Gastrocnemius medialis (tissue), 4 donors: ENCODE data around the gene DCBLD1. TPM values are rescaled to one million over a fixed set of nuclear protein-coding genes. Genes with fewer than 3 reads are reported as not detected.
"Not testable (repeated sequence)": the region's sequence is repeated elsewhere in the genome, so short reads cannot be mapped to it uniquely, and the experiment has no call there.

ENCODE experiments used
- ATAC-seq, 2 donors: fragments of 150-250 bp; one replicate each; pipeline ENCODE4 v1.9.1; 2016
- DNase-seq, 2 donors: peaks; one replicate each; pipeline ENCODE4 v3.0.0-alpha.2; 2019
- H3K27ac ChIP-seq, 4 donors: fragments of 200-600 bp; sonication (generic); 1 replicate in 1 of 4; 2 replicates in 3 of 4; pipeline ENCODE4 v1.5.1; 2016 to 2018; ENCODE audit warnings: mild to moderate bottlenecking in 2 of 4, moderate library complexity in 1 of 4
- H3K27me3 ChIP-seq, 3 donors: fragments of 200-600 bp; sonication (generic) in 2 of 3; 1 replicate in 1 of 3; 2 replicates in 2 of 3; pipeline versions ENCODE4 v1.5.1 to v1.6.0; 2016 to 2019; ENCODE audit warnings: mild to moderate bottlenecking in 1 of 3, moderate library complexity in 1 of 3
- H3K36me3 ChIP-seq, 2 donors: fragments of 200-600 bp; sonication (generic) in 1 of 2; one replicate each; pipeline ENCODE4 v1.5.1; 2017 to 2018
- H3K4me1 ChIP-seq, 2 donors: fragments of 200-600 bp; sonication (generic) in 1 of 2; one replicate each; pipeline ENCODE4 v1.5.1; 2016 to 2017; ENCODE audit warnings: mild to moderate bottlenecking in 2 of 2
- H3K4me3 ChIP-seq, 4 donors: fragments of 200-600 bp; sonication (generic) in 3 of 4; 1 replicate in 1 of 4; 2 replicates in 3 of 4; pipeline ENCODE4 v1.5.1; 2016 to 2019; ENCODE audit warnings: mild to moderate bottlenecking in 2 of 4
- H3K9me3 ChIP-seq, 3 donors: fragments of 200-600 bp; sonication (generic) in 2 of 3; 1 replicate in 1 of 3; 2 replicates in 2 of 3; pipeline ENCODE4 v1.5.1; 2016 to 2019
- CTCF ChIP-seq, 5 experiments: fragments of 450-650 bp in 3 of 5; fragments of 200-600 bp in 2 of 5; sonication (generic) in 2 of 5; IDR thresholded peaks in 4 of 5; conservative IDR thresholded peaks in 1 of 5; 1 replicate in 4 of 5; 2 replicates in 1 of 5; pipeline ENCODE4 v1.5.1; 2016 to 2019; ENCODE audit warnings: antibody characterized with exemption in 5 of 5, mild to moderate bottlenecking in 3 of 5, moderate library complexity in 3 of 5
- POLR2A ChIP-seq, 2 donors: fragments of 450-650 bp; IDR thresholded peaks; one replicate each; pipeline ENCODE4 v1.6.1; 2017; ENCODE audit warnings: antibody characterized with exemption in 2 of 2, mild to moderate bottlenecking in 2 of 2, moderate library complexity in 2 of 2
- in situ Hi-C, 4 donors: fragments of 200-750 bp; cut with MboI; loops; one replicate each; pipeline versions ENCODE4 v1.15.0 to v1.8.0; 2017; ENCODE audit warnings: low sequenced_read_pairs in 4 of 4
- intact Hi-C: fragments of 100-400 bp; cut with DNase I; formaldehyde crosslinking; loops from one replicate; pipeline ENCODE4 v1.15.1; 2023; ENCODE audit warnings: low total_unique reads
- total RNA-seq, 4 donors: library from RNA; depleted of rRNA; stranded (reverse); fragments of >200 nt; gene quantifications; one replicate each; pipeline versions ENCODE4 v1.1.0 to v1.2.3, GENCODE V29; 2016

DCBLD1 gene
- total RNA-seq, 4 donors from 2014 or later, result 4.3 to 8.1 (median 5.2) TPM

DNA sequence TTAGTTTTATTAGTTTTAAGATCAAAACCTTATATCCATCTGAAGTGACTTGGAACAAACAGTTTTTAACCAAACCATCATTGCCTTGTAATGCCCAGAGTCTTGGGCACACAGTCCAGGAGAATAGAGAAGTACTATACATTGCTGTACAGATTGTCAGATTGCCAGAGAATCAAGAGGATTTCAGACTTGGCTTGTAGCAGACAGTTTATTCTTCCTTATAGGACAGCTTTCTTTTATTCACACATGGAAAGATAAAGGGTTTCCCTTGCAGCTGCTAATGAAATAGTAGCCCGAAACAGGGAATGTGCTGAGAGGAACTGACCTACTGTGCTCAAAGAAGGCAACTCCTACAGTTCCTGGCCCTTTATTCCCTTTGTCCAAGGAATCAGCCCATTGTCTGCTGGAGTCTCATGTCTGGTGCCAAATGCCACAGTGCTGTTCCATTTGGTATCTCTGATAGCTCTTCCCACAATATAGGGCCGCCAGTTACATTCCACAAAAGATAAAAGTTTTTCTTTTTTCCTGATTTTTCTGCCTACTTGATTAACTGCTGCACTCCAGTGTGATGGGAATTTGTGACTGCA is 30.6 kb downstream of the DCBLD1 start:
- DNase-seq, result no peak
- H3K36me3 ChIP-seq, result no peaks in the 10 kb centered on the region
- peaks cover 7 to 14% of the 10 kb centered on the region in 2 donors for H3K4me1 ChIP-seq
- H3K4me3 ChIP-seq, result no peak overlapping the region
- TF ChIP-seq POLR2A (IDR thresholded peaks at IDR 0.05), result no peak
- TF ChIP-seq CTCF (IDR thresholded peaks at IDR 0.05 in 4 of 5, conservative IDR thresholded peaks at IDR 0.05 in 1 of 5), result no peak
- intact Hi-C loops (no loop called here), in situ Hi-C loops (no loop called here)
- ATAC-seq, result no peak
- H3K9me3 ChIP-seq, result no peaks in the 10 kb centered on the region
- no peak overlapping the region for H3K27ac ChIP-seq
- H3K27me3 ChIP-seq, result no peaks in the 10 kb centered on the region

DNA sequence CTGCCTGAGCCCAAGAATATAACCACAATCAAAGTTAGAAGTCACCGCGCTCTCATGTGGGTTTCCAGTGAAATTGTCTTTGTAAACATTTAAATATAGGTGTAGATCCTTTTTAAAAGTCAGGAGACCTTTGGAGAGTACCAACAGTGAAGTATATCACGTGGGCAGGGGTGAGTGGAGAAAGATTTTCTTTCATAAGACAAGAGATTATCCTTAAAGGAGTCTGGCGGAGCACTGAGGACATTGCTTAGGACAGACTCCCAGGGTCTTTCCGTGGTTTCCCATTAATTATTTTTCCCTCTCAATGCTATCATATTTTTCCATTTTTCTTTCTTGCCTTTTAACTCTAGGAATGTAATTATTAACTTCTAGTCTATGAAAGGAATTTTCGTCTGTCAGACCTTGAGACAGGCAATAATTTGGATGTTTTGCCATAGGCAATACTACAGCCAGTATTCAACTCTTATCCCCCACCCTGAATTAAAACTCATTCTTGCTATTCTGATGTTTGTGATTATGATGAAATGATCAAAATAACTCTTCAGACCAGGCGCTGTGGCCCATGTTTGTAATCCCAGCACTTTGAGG is 31.4 kb downstream of the DCBLD1 start:
- no peak overlapping the region for H3K27ac ChIP-seq
- H3K9me3 ChIP-seq, result no peaks in the 10 kb centered on the region
- H3K4me3 ChIP-seq, result no peak overlapping the region
- ATAC-seq, result no peak
- DNase-seq, result no peak
- TF ChIP-seq CTCF (IDR thresholded peaks at IDR 0.05 in 4 of 5, conservative IDR thresholded peaks at IDR 0.05 in 1 of 5) (no peak), POLR2A (IDR thresholded peaks at IDR 0.05) (no peak)
- H3K4me1 ChIP-seq, result peaks cover 7 to 14% of the 10 kb centered on the region in 2 donors
- H3K27me3 ChIP-seq, result no peaks in the 10 kb centered on the region
- in situ Hi-C loops, result no loop called here
- intact Hi-C loops, result no loop called here
- H3K36me3 ChIP-seq, result no peaks in the 10 kb centered on the region

- intact Hi-C loops, result no loop called here
These were observed 32.2 kb downstream of the DCBLD1 start for GRCh38 chr6:117514655-117515054.

GRCh38 chr6:117515326-117515725 is 32.9 kb downstream of the DCBLD1 start:
- Histone ChIP-seq H3K27me3 (no peaks in the 10 kb centered on the region), H3K9me3 (no peaks in the 10 kb centered on the region), H3K36me3 (no peaks in the 10 kb centered on the region), H3K4me1 (peaks cover 7 to 14% of the 10 kb centered on the region in 2 donors), H3K4me3 (no peak overlapping the region), H3K27ac (no peak overlapping the region)
- no peak for TF ChIP-seq POLR2A (IDR thresholded peaks at IDR 0.05)
- TF ChIP-seq CTCF (IDR thresholded peaks at IDR 0.05 in 4 of 5, conservative IDR thresholded peaks at IDR 0.05 in 1 of 5), result no peak
- intact Hi-C loops (no loop called here), in situ Hi-C loops (no loop called here)
- ATAC-seq (no peak), DNase-seq (no peak)

More at GRCh38 chr6:117514655-117515054, 32.2 kb downstream of the DCBLD1 start:
- ATAC-seq (no peak), DNase-seq (no peak)
- Histone ChIP-seq H3K36me3 (no peaks in the 10 kb centered on the region), H3K27ac (no peak overlapping the region), H3K27me3 (no peaks in the 10 kb centered on the region), H3K9me3 (no peaks in the 10 kb centered on the region), H3K4me3 (no peak overlapping the region), H3K4me1 (peaks cover 7 to 14% of the 10 kb centered on the region in 2 donors)
- TF ChIP-seq POLR2A (IDR thresholded peaks at IDR 0.05) (no peak), CTCF (IDR thresholded peaks at IDR 0.05 in 4 of 5, conservative IDR thresholded peaks at IDR 0.05 in 1 of 5) (no peak)
- in situ Hi-C loops, result no loop called here

DNA sequence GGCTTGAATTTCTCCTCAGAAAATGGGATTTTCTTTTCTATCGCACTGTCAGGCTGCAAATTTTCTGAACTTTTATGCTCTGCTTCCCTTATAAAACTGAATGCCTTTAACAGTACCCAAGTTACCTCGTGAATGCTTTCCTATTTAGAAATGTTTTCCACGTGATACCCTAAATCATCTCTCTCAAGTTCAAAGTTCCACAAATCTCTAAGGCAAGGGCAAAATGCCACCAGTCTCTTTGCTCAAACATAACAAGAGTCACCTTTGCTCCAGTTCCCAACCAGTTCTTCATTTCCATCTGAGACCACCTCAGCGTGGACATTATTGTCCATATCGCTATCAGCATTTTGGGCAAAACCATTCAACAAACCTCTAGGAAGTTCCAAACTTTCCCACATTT is 35.5 kb downstream of the DCBLD1 start:
- DNase-seq, in situ Hi-C loops, H3K4me1 ChIP-seq, H3K27me3 ChIP-seq, H3K4me3 ChIP-seq, H3K9me3 ChIP-seq, ATAC-seq, H3K27ac ChIP-seq, intact Hi-C loops: not testable (repeated sequence)
- H3K36me3 ChIP-seq, result peaks cover 0 to 11% of the 10 kb centered on the region in 2 donors
